Iris pigment epithelial cell (primary cell): ENCODE measurements around the gene DEUP1.
"Not testable (repeated sequence)": the region's sequence is repeated elsewhere in the genome, so short reads cannot be mapped to it uniquely, and the experiment has no call there.

Experiments
- DNase-seq: peaks from one replicate; pipeline ENCODE4 v3.0.0-alpha.2; 2011; ENCODE audit warnings: low read depth

DEUP1 gene

GRCh38 chr11:93361435-93361834, 30.9 kb downstream of the DEUP1 start:
- DNase-seq: no peak

DNA sequence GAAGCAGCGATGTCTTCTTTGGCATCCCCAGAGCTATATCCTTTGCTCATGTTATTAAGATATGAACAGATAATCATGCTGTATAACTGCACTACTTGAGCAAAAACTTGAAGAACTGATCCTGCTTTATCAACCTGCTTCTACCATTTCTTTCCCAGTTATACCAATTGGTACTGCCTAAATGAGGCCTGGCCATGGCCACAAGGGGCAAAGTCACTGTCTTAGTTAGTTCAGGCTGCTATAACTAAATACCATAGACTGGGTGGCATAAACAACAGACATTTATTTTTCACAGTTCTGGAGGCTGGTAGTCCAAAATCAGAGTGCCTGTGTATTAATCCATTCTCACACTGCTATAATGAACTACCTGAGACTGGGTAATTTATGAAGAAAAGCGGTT, 37.5 kb downstream of the DEUP1 start:
- no peak for DNase-seq

DNA sequence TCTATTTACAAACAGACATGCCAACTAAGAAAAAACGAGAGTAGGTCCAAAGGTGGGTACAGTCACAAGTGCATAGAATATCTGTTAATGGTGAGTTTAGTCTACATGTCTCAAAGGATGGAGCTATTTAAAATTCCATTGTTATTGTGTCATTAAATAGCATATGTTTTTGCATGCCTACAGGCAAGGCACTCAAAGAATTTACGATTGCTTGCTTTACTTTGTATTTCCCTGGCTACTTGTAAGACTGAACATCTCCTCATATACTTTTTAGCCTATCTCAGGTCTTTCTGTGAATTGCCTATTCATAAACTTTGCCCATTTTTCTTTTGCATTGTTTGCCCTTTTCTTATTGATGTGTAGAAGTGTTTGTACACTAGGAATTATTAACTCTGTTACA, 39.7 kb downstream of the DEUP1 start:
- DNase-seq: peak; percentile 11

- no peak for DNase-seq
These were observed 59.2 kb downstream of the DEUP1 start for GRCh38 chr11:93389737-93390136.

GRCh38 chr11:93392867-93393266, 62.3 kb downstream of the DEUP1 start:
- DNase-seq: no peak

- no peak for DNase-seq
These were observed 62.8 kb downstream of the DEUP1 start for GRCh38 chr11:93393386-93393785.

- DNase-seq: no peak
These were observed 63.9 kb downstream of the DEUP1 start for GRCh38 chr11:93394488-93394887.

DNA sequence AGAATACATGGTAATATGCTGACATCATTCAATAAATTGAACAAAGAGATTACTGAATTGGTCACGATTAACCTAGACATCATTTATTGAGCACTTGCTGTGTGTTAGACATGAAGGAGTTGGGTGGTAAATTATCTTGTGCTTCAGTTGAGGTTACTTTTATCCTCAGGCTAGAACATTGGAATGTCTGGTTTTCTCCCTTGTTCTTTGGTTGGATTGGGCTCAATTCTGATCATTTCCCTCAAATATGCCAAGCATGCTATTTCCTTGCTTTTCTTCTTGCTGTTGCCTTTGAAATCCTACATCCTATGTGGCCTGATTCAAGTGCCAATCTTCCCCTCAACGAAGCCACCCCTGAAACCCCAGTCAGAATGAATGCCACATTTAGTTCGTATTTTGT, 65.8 kb downstream of the DEUP1 start:
- peak; percentile 3 for DNase-seq

DNA sequence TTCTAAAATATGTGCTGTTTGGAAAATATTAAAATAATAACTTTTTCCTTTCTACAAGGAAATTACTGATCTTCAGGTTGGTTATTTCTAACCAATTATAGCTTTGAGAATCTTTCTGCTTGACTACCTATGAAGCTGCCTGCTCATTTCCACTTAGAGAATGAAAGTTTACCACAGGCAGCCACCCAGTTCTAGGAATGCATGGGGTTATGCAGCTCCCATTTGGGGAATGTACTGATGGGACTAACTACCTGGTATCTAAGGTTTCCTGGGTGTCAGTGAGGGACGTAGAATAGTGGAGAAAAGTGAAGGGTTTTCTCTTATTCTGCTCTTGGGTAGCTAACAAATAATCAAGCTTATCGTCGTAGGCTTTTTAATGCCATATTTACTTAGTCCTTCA, 73.4 kb downstream of the DEUP1 start:
- no peak for DNase-seq

- peak; percentile 24 for DNase-seq
These were observed 77.3 kb downstream of the DEUP1 start for GRCh38 chr11:93407777-93408401.

- DNase-seq: no peak
These were observed 79.9 kb downstream of the DEUP1 start for GRCh38 chr11:93410441-93410840.

DNA sequence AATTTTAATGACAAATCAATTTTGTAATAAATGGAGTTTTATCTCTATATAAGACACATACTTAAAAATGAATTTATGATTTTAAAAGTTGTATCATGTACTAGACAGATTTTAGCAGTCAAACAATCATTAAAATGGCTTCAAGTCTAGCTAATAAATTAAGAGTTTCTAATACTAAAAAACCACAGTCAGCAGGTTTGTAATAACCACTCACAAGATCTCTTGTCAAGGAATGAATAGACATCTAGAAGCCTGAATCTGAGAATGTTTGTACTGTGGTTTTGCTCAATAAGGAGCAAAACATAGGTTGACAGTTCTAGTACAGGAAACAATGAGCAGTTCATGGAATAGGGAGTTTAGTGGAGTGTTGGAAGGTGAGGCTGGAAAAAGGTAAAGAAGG, 81.2 kb downstream of the DEUP1 start:
- DNase-seq: no peak

DNA sequence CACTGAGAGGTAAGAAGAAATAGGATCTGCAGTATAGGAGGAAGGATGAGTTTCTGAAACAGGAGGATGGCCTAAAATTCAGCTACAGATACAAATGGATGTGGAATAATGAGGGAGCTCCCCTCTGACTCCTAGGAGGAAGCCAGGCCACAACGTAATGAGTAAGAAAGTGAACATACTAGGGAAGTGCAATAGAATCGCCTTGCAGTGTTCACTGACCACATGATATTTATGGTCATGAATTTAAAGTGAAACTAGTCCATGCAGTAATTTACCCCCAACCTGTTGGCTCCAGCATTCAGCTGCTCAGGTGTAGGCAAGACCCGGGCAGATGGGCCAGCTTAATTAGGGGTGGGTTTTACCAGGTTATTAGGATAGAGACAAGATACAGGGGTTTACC, 101.7 kb downstream of the DEUP1 start:
- no peak for DNase-seq

DNA sequence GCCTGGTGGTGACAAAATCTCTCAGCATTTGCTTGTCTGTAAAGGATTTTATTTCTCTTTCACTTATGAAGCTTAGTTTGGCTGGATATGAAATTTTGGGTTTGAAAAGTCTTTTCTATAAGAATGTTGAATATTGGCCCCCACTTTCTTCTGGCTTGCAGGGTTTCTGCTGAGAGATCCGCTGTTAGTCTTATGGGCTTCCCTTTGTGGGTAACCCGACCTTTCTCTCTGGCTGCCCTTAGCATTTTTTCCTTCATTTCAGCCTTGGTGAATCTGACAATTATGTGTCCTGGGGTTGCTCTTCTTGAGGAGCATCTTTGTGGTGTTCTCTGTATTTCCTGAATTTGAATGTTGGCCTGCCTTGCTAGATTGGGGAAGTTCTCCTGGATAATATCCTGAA, 112.7 kb downstream of the DEUP1 start:
- DNase-seq: not testable (repeated sequence)

GRCh38 chr11:93444617-93445073, 114.1 kb downstream of the DEUP1 start:
- DNase-seq: peak; percentile 12

DNA sequence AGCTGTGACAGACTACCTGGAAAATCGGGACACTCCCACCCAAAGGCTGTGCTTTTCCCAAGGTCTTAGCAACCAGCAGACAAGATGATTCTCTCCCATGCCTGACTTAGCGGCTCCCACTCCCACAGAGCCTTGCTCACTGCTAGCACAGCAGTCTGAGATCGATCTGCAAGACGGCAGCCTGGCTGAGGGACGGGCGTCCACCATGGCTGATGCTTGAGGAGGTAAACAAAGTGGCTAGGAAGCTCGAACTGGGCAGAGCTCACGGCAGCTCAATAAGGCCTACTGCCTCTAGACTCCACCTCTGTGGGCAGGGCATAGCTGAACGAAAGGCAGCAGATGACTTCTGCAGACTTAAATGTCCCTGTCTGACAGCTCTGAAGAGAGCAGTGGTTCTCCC, 127.7 kb downstream of the DEUP1 start:
- DNase-seq: no peak

DNA sequence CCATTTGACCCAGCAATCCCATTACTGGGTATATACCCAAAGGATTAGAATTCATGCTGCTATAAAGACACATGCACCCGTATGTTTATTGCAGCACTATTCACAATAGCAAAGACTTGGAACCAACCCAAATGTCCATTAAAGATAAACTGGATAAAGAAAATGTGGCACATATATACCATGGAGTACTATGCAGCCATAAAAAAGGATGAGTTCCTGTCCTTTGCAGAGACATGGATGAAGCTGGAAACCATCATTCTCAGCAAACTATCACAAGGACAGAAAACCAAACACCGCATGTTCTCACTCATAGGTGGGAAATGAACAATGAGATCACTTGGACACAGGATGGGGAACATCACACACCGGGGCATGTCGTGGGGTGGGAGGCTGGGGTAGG, 133.1 kb downstream of the DEUP1 start:
- not testable (repeated sequence) for DNase-seq

DNA sequence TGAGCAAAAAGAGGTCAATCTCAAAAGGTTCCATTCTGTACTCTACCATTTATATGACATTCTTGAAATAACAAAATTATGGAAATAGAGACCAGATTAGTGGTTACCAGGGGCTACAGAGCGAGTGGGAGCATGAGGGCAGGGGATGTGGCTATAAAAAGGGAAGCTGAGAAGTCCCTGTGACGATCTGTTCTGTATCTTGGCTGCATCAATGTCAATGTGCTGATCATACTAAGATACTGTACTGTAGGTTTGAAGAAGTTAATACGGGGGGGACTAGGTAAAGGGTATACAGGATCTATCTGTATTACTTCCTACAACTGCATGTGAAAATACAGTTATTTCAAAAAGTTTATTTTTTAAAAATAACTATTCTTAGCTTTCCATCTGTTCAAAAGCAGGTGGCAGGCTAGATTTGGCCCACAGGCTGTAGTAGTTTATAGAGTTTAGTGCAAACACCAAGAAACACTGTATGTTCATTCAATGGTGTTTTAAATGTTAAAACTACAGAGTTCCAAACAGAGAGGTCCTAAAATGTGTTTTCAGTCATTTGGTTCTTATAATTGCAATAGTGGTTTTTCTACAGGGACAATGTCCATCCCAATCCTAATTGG, 134.5 kb downstream of the DEUP1 start:
- DNase-seq: no peak

DNA sequence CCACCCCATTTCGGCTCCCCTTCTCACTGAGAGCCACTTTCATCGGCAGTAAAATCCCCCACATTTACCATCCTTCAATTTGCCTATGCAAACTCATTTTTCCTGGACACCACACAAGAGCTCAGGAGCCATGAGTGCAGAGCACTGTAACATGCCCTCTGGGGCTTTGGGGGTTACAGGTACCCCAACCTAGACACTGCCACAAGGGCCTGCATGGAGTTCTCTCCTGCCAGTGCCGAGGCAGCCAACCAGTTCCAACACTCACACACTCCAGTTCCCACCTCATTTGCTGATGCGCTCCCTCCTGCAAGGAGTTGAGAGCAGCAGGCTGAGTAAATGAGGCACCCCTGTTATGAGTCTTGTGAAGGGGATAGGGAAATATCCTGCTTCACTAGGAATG, 136.5 kb downstream of the DEUP1 start:
- DNase-seq: no peak

- no peak for DNase-seq
These were observed 137.7 kb downstream of the DEUP1 start for GRCh38 chr11:93468290-93468689.

DNA sequence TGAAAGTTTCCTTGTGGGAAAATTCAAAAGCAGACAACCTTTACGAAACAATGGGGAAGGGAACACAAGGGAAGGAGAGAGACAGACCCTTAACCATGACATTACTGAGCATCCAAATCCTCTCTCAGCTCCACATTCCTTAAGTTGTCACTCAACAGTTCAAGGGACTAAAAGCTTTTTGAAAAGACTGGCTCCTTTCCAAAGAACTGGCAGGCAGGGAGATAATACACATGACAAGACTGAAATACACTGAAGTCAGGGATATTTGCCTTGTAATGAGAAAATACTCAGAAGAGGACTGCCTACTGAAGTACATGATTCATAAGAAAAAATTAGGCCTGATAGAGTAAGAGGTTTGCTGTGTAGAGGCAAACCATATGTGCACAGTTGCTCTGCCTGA, 143.6 kb downstream of the DEUP1 start:
- DNase-seq: no peak

GRCh38 chr11:93476796-93477195, 146.3 kb downstream of the DEUP1 start:
- DNase-seq: peak; percentile 84

- peak; percentile 20 for DNase-seq
These were observed 147.2 kb downstream of the DEUP1 start for GRCh38 chr11:93477684-93478234.

DNA sequence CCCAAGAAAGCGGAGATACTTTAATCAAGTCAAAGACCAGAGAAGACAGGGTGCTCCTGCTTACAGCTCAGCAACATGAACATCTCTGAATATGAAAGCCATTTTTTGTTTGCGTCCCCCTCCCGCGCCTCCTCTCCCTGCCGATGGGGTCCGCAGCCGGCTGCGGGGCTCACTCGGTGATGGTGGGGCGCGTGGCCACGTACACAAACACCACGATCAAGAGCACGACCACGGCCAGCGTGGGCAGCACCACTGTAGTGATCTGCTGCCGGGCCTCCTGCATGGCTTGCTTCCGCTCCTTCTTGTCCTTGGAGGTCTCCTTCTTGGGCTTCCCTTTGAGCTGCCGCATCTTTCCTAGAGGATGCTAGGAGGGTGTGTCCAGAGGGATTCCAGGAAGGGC, 148.3 kb downstream of the DEUP1 start:
- no peak for DNase-seq
